CD14-positive monocyte (primary cell): ENCODE measurements around the gene GAA. TPM values are rescaled to one million over a fixed set of nuclear protein-coding genes. Genes with fewer than 3 reads are reported as not detected.
A peak's percentile ranks its signal among the peaks of the same experiment; 100 is the strongest.

Source experiments
- DNase-seq, 3 donors: peaks; one replicate each; pipeline ENCODE4 v3.0.0-alpha.2; 2011 to 2022
- H2AFZ ChIP-seq: 2 replicates; pipeline ENCODE4 v1.6.0; 2012; ENCODE audit warnings: mild to moderate bottlenecking, low read depth, low read length, inconsistent platforms; ENCODE audit not compliant: insufficient read depth, poor library complexity, severe bottlenecking
- H3K27ac ChIP-seq, 2 donors: 1 replicate in 1 of 2; 2 replicates in 1 of 2; pipeline ENCODE4 v1.5.1; 2012 to 2013; ENCODE audit warnings: low read length in 2 of 2, control low read depth in 1 of 2, inconsistent platforms in 1 of 2, low read depth in 1 of 2, mild to moderate bottlenecking in 1 of 2
- H3K27me3 ChIP-seq, 2 donors: one replicate each; pipeline versions ENCODE4 v1.6.0 to v1.6.1; 2011 to 2013; ENCODE audit warnings: low read length in 2 of 2; ENCODE audit not compliant: control insufficient read depth in 2 of 2, insufficient read depth in 2 of 2
- H3K36me3 ChIP-seq, 2 donors: replicated peaks in 1 of 2; 1 replicate in 1 of 2; 2 replicates in 1 of 2; pipeline versions ENCODE4 v1.5.1 to v1.6.1; 2012 to 2013; ENCODE audit warnings: low read length in 2 of 2, control low read depth in 1 of 2, inconsistent platforms in 1 of 2, mild to moderate bottlenecking in 1 of 2; ENCODE audit not compliant: insufficient read depth in 2 of 2, control insufficient read depth in 1 of 2
- H3K4me1 ChIP-seq, 2 donors: 1 replicate in 1 of 2; 2 replicates in 1 of 2; pipeline versions ENCODE4 v1.5.1 to v1.6.1; 2012 to 2013; ENCODE audit warnings: low read length in 2 of 2, control low read depth in 1 of 2, inconsistent platforms in 1 of 2, mild to moderate bottlenecking in 1 of 2, moderate library complexity in 1 of 2; ENCODE audit not compliant: insufficient read depth in 2 of 2, control insufficient read depth in 1 of 2
- H3K4me2 ChIP-seq: replicated peaks from 2 replicates; pipeline ENCODE3; 2012; ENCODE audit warnings: low read length, moderate library complexity, mild to moderate bottlenecking; ENCODE audit not compliant: poor library complexity, severe bottlenecking; ENCODE audit errors: extremely low read depth
- H3K4me3 ChIP-seq, 3 experiments: fragments of 200-600 bp in 1 of 3; sonication (generic) in 1 of 3; replicated peaks in 1 of 3; 1 replicate in 2 of 3; 2 replicates in 1 of 3; pipeline ENCODE4 v1.5.1; 2011 to 2013; ENCODE audit warnings: low read length in 3 of 3, mild to moderate bottlenecking in 3 of 3, control low read depth in 2 of 3, low read depth in 2 of 3, inconsistent platforms in 1 of 3, moderate library complexity in 1 of 3
- H3K79me2 ChIP-seq: 2 replicates; pipeline ENCODE4 v1.6.0; 2012; ENCODE audit warnings: mild to moderate bottlenecking, control low read depth, inconsistent platforms, low read length, moderate library complexity; ENCODE audit not compliant: insufficient read depth
- H3K9ac ChIP-seq: 2 replicates; pipeline ENCODE4 v1.6.0; 2017; ENCODE audit warnings: low read length, mild to moderate bottlenecking; ENCODE audit not compliant: insufficient read depth, poor library complexity, severe bottlenecking
- H3K9me3 ChIP-seq, 2 donors: replicated peaks in 1 of 2; 1 replicate in 1 of 2; 2 replicates in 1 of 2; pipeline versions ENCODE4 v1.5.1 to v1.6.1; 2012 to 2013; ENCODE audit warnings: low read length in 2 of 2, control low read depth in 1 of 2; ENCODE audit not compliant: control insufficient read depth in 1 of 2, insufficient read depth in 1 of 2
- H4K20me1 ChIP-seq: 2 replicates; pipeline ENCODE4 v1.6.0; 2012; ENCODE audit warnings: mild to moderate bottlenecking, low read length, control low read depth, moderate library complexity; ENCODE audit not compliant: insufficient read depth
- H3K27ac Mint-ChIP-seq, 7 donors: one replicate each; pipeline ENCODE4 v1.8.0; 2020; ENCODE audit warnings: mild to moderate bottlenecking in 7 of 7, mixed read lengths in 7 of 7, moderate library complexity in 6 of 7, inconsistent platforms in 2 of 7
- H3K27me3 Mint-ChIP-seq, 3 donors: one replicate each; pipeline ENCODE4 v1.8.0; 2021 to 2022; ENCODE audit warnings: low read depth in 3 of 3, mild to moderate bottlenecking in 3 of 3, mixed read lengths in 3 of 3, moderate library complexity in 3 of 3, inconsistent platforms in 1 of 3
- H3K36me3 Mint-ChIP-seq, 2 donors: one replicate each; pipeline ENCODE4 v1.8.0; 2020; ENCODE audit warnings: mixed read lengths in 2 of 2, inconsistent platforms in 1 of 2, mild to moderate bottlenecking in 1 of 2
- H3K4me1 Mint-ChIP-seq: one replicate; pipeline ENCODE4 v1.8.0; 2020; ENCODE audit warnings: mild to moderate bottlenecking, mixed read lengths
- H3K4me3 Mint-ChIP-seq, 2 donors: one replicate each; pipeline ENCODE4 v1.8.0; 2020; ENCODE audit warnings: mild to moderate bottlenecking in 2 of 2, mixed read lengths in 2 of 2, moderate library complexity in 1 of 2
- H3K9me3 Mint-ChIP-seq, 7 donors: one replicate each; pipeline ENCODE4 v1.8.0; 2020 to 2022; ENCODE audit warnings: mixed read lengths in 7 of 7, mild to moderate bottlenecking in 6 of 7, moderate library complexity in 6 of 7, inconsistent platforms in 2 of 7
- WGBS: methylation state at CpG from one replicate; pipeline ENCODE4 v1.1.5; 2013; ENCODE audit warnings: missing lambda C conversion rate; ENCODE audit not compliant: insufficient coverage; 5-methylcytosine and 5-hydroxymethylcytosine counted together
- intact Hi-C, 2 donors: fragments of 100-400 bp; cut with micrococcal nuclease; formaldehyde crosslinking; loops; one replicate each; pipeline versions ENCODE4 v1.15.0 to v1.15.1; 2023
- polyA minus RNA-seq: library from RNA; depleted of rRNA, polyadenylated mRNA; stranded (reverse); fragments of >200 nt; gene quantifications from 2 replicates; pipeline ENCODE4 v1.2.3, GENCODE V29; 2012
- polyA plus RNA-seq, 3 donors: library from polyadenylated mRNA; depleted of rRNA in 1 of 3; unstranded in 2 of 3; stranded (reverse) in 1 of 3; fragments of 300-500 nt in 2 of 3; fragments of >200 nt in 1 of 3; fragmentation: Illumina TruSeq in 2 of 3; gene quantifications; 1 replicate in 2 of 3; 2 replicates in 1 of 3; pipeline ENCODE4 v1.2.3, GENCODE V29; 2012 to 2021
- total RNA-seq, 12 experiments: library from RNA in 1 of 12; stranded (reverse) in 1 of 12; fragments of 120-200 nt in 1 of 12; gene quantifications; one replicate each; pipeline ENCODE4 v1.2.4 and lab custom pipeline; 2013 to 2026; ENCODE audit warnings: mixed read lengths in 6 of 12, inconsistent platforms in 1 of 12
- TF ChIP-seq, protein P1 (sequence below): fragments of 200-600 bp; IDR thresholded peaks from one replicate; pipeline ENCODE4 v1.8.0; 2022; ENCODE audit warnings: antibody characterized with exemption, mild to moderate bottlenecking

The GAA gene
- total RNA-seq (2013) = 155 TPM
- 100 to 1,000 TPM; 116 to 140 (median 120) TPM for polyA plus RNA-seq
- 86.5 and 129 TPM in 2 replicates for polyA minus RNA-seq
- 19.8 to 157 (median 113) reads per million in 11 experiments for total RNA-seq (lab: John Stamatoyannopoulos, UW)

GRCh38 chr17:80101011-80101945, at the start of gene GAA:
Gene GAA, plus strand, starts transcription at chr17:80101581. Its CDS starts 3,006 bp downstream, at chr17:80104587.
- Mint-ChIP-seq H3K4me3 (peak within 1 kb of the TSS; percentile 93 to 96), H3K4me1 (peaks cover 34% of the 10 kb centered on the region), H3K36me3 (peaks cover 11 to 26% of the 10 kb centered on the region in 2 donors), H3K9me3 (no peaks in the 10 kb centered on the region), H3K27ac (peak within 1 kb of the TSS; percentile 91 to 96 (median 95)), H3K27me3 (peaks cover 0 to 2% (median 1%) of the 10 kb centered on the region in 3 donors)
- H3K4me3 ChIP-seq = peak within 1 kb of the TSS; percentile 80 to 96 (median 91)
- peak within 1 kb of the TSS; percentile 82 for H3K4me2 ChIP-seq
- TF ChIP-seq, protein P1, sequence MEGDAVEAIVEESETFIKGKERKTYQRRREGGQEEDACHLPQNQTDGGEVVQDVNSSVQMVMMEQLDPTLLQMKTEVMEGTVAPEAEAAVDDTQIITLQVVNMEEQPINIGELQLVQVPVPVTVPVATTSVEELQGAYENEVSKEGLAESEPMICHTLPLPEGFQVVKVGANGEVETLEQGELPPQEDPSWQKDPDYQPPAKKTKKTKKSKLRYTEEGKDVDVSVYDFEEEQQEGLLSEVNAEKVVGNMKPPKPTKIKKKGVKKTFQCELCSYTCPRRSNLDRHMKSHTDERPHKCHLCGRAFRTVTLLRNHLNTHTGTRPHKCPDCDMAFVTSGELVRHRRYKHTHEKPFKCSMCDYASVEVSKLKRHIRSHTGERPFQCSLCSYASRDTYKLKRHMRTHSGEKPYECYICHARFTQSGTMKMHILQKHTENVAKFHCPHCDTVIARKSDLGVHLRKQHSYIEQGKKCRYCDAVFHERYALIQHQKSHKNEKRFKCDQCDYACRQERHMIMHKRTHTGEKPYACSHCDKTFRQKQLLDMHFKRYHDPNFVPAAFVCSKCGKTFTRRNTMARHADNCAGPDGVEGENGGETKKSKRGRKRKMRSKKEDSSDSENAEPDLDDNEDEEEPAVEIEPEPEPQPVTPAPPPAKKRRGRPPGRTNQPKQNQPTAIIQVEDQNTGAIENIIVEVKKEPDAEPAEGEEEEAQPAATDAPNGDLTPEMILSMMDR = peak; percentile 88
- peak within 1 kb of the TSS; percentile 93 for H3K9ac ChIP-seq
- peaks cover 8 to 13% of the 10 kb centered on the region in 2 donors for H3K36me3 ChIP-seq
- peak; percentile 80 to 86 (median 82) for DNase-seq
- H4K20me1 ChIP-seq = peaks cover 35% of the 10 kb centered on the region
- H3K9me3 ChIP-seq = no peaks in the 10 kb centered on the region
- peaks cover 12% of the 10 kb centered on the region for H3K79me2 ChIP-seq
- H3K27ac ChIP-seq = peak within 1 kb of the TSS; percentile 87 to 94
- WGBS = under 1% methylated on average over 114 of the region's 114 CpGs
- intact Hi-C loops = loop anchor here (2.0 to 5.0 kb wide), 2 partner anchors 46 to 161 kb away; partner anchors contain the start of genes EIF4A3 (in 2 of the 2) and RNF213 (in 1 of the 2)
- H3K4me1 ChIP-seq = peaks cover 23 to 27% of the 10 kb centered on the region in 2 donors
- H3K27me3 ChIP-seq = no peaks in the 10 kb centered on the region
- peak within 1 kb of the TSS; percentile 96 for H2AFZ ChIP-seq

DNA sequence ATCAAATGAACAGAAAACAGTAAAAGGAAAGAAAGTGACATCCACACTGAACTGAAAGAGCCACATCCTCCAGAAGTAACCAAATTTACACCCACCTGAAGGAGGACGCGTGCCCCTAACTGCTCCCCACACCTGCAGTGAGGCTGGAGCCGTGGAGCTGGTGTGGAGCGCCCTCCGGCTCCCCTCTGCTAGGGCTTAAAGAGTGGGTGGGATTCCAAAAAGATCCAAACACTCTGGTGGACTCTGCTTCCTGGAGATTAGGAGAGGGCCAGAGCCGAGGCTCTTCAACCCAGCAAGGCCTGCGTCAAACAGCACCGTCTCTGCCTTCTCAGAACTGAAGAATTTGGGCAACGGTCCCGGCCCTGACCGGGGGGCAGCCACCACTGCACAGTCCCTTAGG, 49.7 kb upstream of the GAA start:
- no peaks in the 10 kb centered on the region for H3K4me1 ChIP-seq
- no peaks in the 10 kb centered on the region for H3K27me3 ChIP-seq
- no peaks in the 10 kb centered on the region for H3K9me3 ChIP-seq
- H3K9ac ChIP-seq = no peak overlapping the region
- H3K4me1 Mint-ChIP-seq = no peaks in the 10 kb centered on the region
- 76% methylated on average over 3 of the region's 11 CpGs for WGBS
- intact Hi-C loops = no loop called here
- H3K27me3 Mint-ChIP-seq = peaks cover 2 to 3% (median 3%) of the 10 kb centered on the region in 3 donors
- no peak overlapping the region for H3K4me3 Mint-ChIP-seq
- TF ChIP-seq, protein P1 = no peak
- H3K79me2 ChIP-seq = no peaks in the 10 kb centered on the region
- no peaks in the 10 kb centered on the region for H3K9me3 Mint-ChIP-seq
- H2AFZ ChIP-seq = no peak overlapping the region
- H3K27ac ChIP-seq = no peak overlapping the region
- DNase-seq = no peak
- H4K20me1 ChIP-seq = no peaks in the 10 kb centered on the region
- H3K36me3 Mint-ChIP-seq = no peaks in the 10 kb centered on the region
- no peak overlapping the region for H3K27ac Mint-ChIP-seq
- no peak overlapping the region for H3K4me3 ChIP-seq
- H3K36me3 ChIP-seq = no peaks in the 10 kb centered on the region
- no peak overlapping the region for H3K4me2 ChIP-seq
